HepG2 (cell line): ENCODE data around the gene FITM2. TPM values are rescaled to one million over a fixed set of nuclear protein-coding genes. Genes with fewer than 3 reads are reported as not detected.
A peak's percentile ranks its signal among the peaks of the same experiment; 100 is the strongest.

Source experiments
- BORCS8-MEF2B ChIP-seq: sonication (generic); formaldehyde crosslinking; IDR thresholded peaks from 2 replicates; pipeline ENCODE4 v1.8.0; 2022; ENCODE audit warnings: mild to moderate bottlenecking, missing genetic modification reagents
- BRCA1 ChIP-seq: sonication (generic); formaldehyde crosslinking; IDR thresholded peaks from 2 replicates; pipeline ENCODE4 v1.4.0; 2020; ENCODE audit warnings: missing genetic modification reagents
- CHD4 ChIP-seq: fragments of 200-600 bp; sonication (generic); IDR thresholded peaks from 2 replicates; pipeline ENCODE4 v1.7.0; 2017; ENCODE audit warnings: mild to moderate bottlenecking, low read length, borderline replicate concordance
- MXD4 ChIP-seq: IDR thresholded peaks from 2 replicates; pipeline ENCODE4 v1.6.1; 2016; ENCODE audit warnings: mild to moderate bottlenecking, missing biosample characterization, missing genetic modification reagents
- NRL ChIP-seq: sonication (generic); formaldehyde crosslinking; IDR thresholded peaks from 2 replicates; pipeline ENCODE4 v1.5.0; 2020; ENCODE audit warnings: missing genetic modification reagents, mild to moderate bottlenecking, moderate library complexity, borderline replicate concordance
- POGK ChIP-seq: sonication (generic); formaldehyde crosslinking; conservative IDR thresholded peaks from 2 replicates; pipeline ENCODE4 v1.8.0; 2022; ENCODE audit warnings: mild to moderate bottlenecking, moderate library complexity, missing genetic modification reagents
- SIX1 ChIP-seq: sonication (generic); formaldehyde crosslinking; IDR thresholded peaks from 2 replicates; pipeline ENCODE4 v1.4.0; 2020; ENCODE audit warnings: missing genetic modification reagents, borderline replicate concordance
- ZFP90 ChIP-seq: sonication (generic); formaldehyde crosslinking; IDR thresholded peaks from 2 replicates; pipeline ENCODE4 v1.8.0; 2022; ENCODE audit warnings: missing genetic modification reagents, mild to moderate bottlenecking, inconsistent platforms, borderline replicate concordance
- ZNF30 ChIP-seq: sonication (generic); formaldehyde crosslinking; IDR thresholded peaks from 2 replicates; pipeline ENCODE4 v1.5.0; 2020; ENCODE audit warnings: mild to moderate bottlenecking, missing genetic modification reagents
- ZNF331 ChIP-seq: sonication (generic); formaldehyde crosslinking; IDR thresholded peaks from 2 replicates; pipeline ENCODE4 v1.4.0; 2020; ENCODE audit warnings: missing genetic modification reagents
- ZNF34 ChIP-seq: sonication (generic); formaldehyde crosslinking; IDR thresholded peaks from 2 replicates; pipeline ENCODE4 v1.4.0; 2020; ENCODE audit warnings: mild to moderate bottlenecking, missing genetic modification reagents, borderline replicate concordance
- ZNF577 ChIP-seq: sonication (generic); formaldehyde crosslinking; IDR thresholded peaks from 2 replicates; pipeline ENCODE4 v1.4.0; 2020; ENCODE audit warnings: mild to moderate bottlenecking, low read depth, missing genetic modification reagents, borderline replicate concordance
- ZNF598 ChIP-seq: sonication (generic); formaldehyde crosslinking; IDR thresholded peaks from 2 replicates; pipeline ENCODE4 v1.5.1; 2020; ENCODE audit warnings: mild to moderate bottlenecking, missing genetic modification reagents, borderline replicate concordance
- polyA plus RNA-seq, 8 experiments: library from polyadenylated mRNA; depleted of rRNA in 3 of 8; stranded (reverse) in 7 of 8; unstranded in 1 of 8; fragments of >200 nt; fragmentation: Illumina TruSeq in 4 of 8; extraction: Trizol in 4 of 8; gene quantifications; 2 replicates each; pipeline versions ENCODE4 v1.2.1 to v1.2.3, GENCODE V29; 2011 to 2016; ENCODE audit warnings: low read depth in 4 of 8, missing spikeins in 1 of 8, mixed read lengths in 1 of 8; ENCODE audit not compliant: insufficient read depth in 1 of 8
- total RNA-seq, 5 experiments: library from RNA; depleted of rRNA; stranded (reverse); fragments of >200 nt; fragmentation: Illumina TruSeq; extraction: Trizol; gene quantifications; 2 replicates each; pipeline ENCODE4 v1.2.3, GENCODE V29; 2016; ENCODE audit warnings: low read depth in 1 of 5
- TF ChIP-seq, protein P1 (sequence below): sonication (generic); formaldehyde crosslinking; IDR thresholded peaks from 2 replicates; pipeline ENCODE4 v1.4.0; 2020; ENCODE audit warnings: mild to moderate bottlenecking, missing genetic modification reagents, borderline replicate concordance
- TF ChIP-seq, protein P2 (sequence below): IDR thresholded peaks from 2 replicates; pipeline ENCODE4 v1.6.1; 2016; ENCODE audit warnings: low read depth, control low read depth
- TF ChIP-seq, protein P3 (sequence below): sonication (generic); formaldehyde crosslinking; IDR thresholded peaks from 2 replicates; pipeline ENCODE4 v1.8.0; 2022; ENCODE audit warnings: mild to moderate bottlenecking, missing genetic modification reagents; ENCODE audit not compliant: insufficient replicate concordance

FITM2 gene
- total and polyA plus RNA-seq, 2 of the 13 experiments (the other 11 are each of a cell fraction or from before 2014, with no cell fraction given): 9.6 to 24.5 TPM

GRCh38 chr20:44326391-44327159, 15.6 kb upstream of the FITM2 start (continued):
- TF ChIP-seq ZFP90 (no peak), ZNF598 (CRISPR knock-in tag) (no peak), NRL (CRISPR knock-in tag) (peak; percentile 83), MXD4 (CRISPR knock-in tag) (no peak), ZNF577 (CRISPR knock-in tag) (no peak), ZNF34 (CRISPR knock-in tag) (peak; percentile 74; the same call in 1 of the 2 replicates), BRCA1 (CRISPR knock-in tag) (no peak), ZNF30 (CRISPR knock-in tag) (no peak), ZNF331 (CRISPR knock-in tag) (0 out of 2 replicates have a peak, but pooled peaks have one; percentile 30), SIX1 (CRISPR knock-in tag) (no peak), POGK (peak; percentile 64; the same call in 1 of the 2 replicates), BORCS8-MEF2B (no peak), CHD4 (no peak)
- TF ChIP-seq, protein P1, sequence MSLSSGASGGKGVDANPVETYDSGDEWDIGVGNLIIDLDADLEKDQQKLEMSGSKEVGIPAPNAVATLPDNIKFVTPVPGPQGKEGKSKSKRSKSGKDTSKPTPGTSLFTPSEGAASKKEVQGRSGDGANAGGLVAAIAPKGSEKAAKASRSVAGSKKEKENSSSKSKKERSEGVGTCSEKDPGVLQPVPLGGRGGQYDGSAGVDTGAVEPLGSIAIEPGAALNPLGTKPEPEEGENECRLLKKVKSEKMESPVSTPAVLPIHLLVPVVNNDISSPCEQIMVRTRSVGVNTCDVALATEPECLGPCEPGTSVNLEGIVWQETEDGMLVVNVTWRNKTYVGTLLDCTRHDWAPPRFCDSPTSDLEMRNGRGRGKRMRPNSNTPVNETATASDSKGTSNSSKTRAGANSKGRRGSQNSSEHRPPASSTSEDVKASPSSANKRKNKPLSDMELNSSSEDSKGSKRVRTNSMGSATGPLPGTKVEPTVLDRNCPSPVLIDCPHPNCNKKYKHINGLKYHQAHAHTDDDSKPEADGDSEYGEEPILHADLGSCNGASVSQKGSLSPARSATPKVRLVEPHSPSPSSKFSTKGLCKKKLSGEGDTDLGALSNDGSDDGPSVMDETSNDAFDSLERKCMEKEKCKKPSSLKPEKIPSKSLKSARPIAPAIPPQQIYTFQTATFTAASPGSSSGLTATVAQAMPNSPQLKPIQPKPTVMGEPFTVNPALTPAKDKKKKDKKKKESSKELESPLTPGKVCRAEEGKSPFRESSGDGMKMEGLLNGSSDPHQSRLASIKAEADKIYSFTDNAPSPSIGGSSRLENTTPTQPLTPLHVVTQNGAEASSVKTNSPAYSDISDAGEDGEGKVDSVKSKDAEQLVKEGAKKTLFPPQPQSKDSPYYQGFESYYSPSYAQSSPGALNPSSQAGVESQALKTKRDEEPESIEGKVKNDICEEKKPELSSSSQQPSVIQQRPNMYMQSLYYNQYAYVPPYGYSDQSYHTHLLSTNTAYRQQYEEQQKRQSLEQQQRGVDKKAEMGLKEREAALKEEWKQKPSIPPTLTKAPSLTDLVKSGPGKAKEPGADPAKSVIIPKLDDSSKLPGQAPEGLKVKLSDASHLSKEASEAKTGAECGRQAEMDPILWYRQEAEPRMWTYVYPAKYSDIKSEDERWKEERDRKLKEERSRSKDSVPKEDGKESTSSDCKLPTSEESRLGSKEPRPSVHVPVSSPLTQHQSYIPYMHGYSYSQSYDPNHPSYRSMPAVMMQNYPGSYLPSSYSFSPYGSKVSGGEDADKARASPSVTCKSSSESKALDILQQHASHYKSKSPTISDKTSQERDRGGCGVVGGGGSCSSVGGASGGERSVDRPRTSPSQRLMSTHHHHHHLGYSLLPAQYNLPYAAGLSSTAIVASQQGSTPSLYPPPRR (CRISPR knock-in tag): 0 out of 2 replicates have a peak, but pooled peaks have one; percentile 63
- TF ChIP-seq, protein P2, sequence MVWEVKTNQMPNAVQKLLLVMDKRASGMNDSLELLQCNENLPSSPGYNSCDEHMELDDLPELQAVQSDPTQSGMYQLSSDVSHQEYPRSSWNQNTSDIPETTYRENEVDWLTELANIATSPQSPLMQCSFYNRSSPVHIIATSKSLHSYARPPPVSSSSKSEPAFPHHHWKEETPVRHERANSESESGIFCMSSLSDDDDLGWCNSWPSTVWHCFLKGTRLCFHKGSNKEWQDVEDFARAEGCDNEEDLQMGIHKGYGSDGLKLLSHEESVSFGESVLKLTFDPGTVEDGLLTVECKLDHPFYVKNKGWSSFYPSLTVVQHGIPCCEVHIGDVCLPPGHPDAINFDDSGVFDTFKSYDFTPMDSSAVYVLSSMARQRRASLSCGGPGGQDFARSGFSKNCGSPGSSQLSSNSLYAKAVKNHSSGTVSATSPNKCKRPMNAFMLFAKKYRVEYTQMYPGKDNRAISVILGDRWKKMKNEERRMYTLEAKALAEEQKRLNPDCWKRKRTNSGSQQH (CRISPR knock-in tag): no peak
- TF ChIP-seq, protein P3, sequence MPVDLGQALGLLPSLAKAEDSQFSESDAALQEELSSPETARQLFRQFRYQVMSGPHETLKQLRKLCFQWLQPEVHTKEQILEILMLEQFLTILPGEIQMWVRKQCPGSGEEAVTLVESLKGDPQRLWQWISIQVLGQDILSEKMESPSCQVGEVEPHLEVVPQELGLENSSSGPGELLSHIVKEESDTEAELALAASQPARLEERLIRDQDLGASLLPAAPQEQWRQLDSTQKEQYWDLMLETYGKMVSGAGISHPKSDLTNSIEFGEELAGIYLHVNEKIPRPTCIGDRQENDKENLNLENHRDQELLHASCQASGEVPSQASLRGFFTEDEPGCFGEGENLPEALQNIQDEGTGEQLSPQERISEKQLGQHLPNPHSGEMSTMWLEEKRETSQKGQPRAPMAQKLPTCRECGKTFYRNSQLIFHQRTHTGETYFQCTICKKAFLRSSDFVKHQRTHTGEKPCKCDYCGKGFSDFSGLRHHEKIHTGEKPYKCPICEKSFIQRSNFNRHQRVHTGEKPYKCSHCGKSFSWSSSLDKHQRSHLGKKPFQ (CRISPR knock-in tag): no peak
